Thyroid gland (tissue), 4 donors: ENCODE data around the gene PPIE.

ENCODE experiments used
- CTCF ChIP-seq, 6 experiments: fragments of 200-600 bp in 3 of 6; fragments of 450-650 bp in 3 of 6; sonication (generic) in 3 of 6; IDR thresholded peaks; one replicate each; pipeline ENCODE4 v1.5.1; 2016 to 2019; ENCODE audit warnings: antibody characterized with exemption in 6 of 6, mild to moderate bottlenecking in 2 of 6, inconsistent platforms in 1 of 6, moderate library complexity in 1 of 6
- POLR2A ChIP-seq, 2 donors: fragments of 450-650 bp; IDR thresholded peaks; one replicate each; pipeline ENCODE4 v1.6.1; 2017; ENCODE audit warnings: antibody characterized with exemption in 2 of 2, mild to moderate bottlenecking in 2 of 2, moderate library complexity in 1 of 2

GRCh38 chr1:39755965-39756659, 17.4 kb downstream of the PPIE start:
- TF ChIP-seq CTCF (IDR thresholded peaks at IDR 0.05), result no peak
- no peak for TF ChIP-seq POLR2A (IDR thresholded peaks at IDR 0.05)
